RCC 7860 (cell line): Measurements from ENCODE around the gene NUBPL.

Experiments used
- DNase-seq: peaks from one replicate; pipeline ENCODE4 v3.0.0-alpha.2; 2015; ENCODE audit warnings: low spot score
- FAIRE-seq: peaks from 2 replicates; lab custom pipeline; 2012; peaks lifted over from hg19 to GRCh38; lab: Jason Lieb, UNC

Gene NUBPL

DNA sequence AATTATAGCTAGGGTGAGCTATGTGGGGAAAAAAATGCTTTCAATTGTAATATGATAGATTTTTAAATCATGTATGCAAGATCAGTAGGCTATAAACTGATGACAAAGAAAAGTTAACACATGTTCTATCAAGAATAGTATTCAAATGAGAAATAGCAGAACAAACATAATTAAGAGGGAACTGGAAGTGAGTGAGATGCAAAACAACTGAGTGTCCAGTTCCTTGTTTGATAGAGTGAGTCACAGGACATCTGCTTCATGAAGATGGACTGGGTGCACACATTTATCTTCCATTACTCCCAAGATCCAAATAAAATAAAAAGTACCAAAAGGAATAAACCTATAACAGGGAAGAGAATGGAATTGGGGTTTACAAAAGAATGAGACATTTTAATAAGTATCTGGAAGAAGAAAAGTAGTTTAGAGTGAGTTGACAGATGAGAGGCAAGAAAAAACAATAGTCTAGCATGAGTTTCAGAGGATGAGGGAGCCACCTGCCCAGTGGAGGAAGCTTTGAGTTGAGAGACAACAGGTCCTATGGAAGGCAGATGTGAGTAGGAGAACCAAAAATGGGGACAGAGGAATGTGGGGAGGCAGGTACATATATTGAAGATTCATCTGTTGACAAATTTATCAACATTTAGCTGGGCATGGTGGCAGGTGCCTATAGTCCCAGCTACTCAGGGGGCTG, 337.8 kb downstream of the NUBPL start:
- FAIRE-seq (no peak), DNase-seq (no peak)

DNA sequence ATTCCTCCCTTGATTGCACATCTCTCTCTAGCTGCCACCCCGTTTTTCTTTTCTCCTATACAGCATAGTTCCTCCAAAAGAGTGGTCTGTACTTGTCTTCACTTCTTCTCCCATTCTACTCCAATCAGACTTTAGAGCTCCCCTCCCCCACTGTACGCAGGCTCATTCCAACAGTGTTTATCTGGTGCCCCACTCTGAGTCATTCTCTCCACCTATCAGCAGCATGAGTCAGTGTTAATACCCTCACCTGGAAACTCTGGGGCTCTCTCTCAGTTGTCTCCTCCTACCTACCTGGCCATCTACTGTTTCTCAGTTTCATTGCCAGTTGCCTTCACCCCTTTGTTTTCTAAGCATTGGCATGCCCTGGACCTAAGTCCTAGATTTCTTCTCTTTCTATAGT, 340.8 kb downstream of the NUBPL start:
- no peak for DNase-seq
- FAIRE-seq = no peak

DNA sequence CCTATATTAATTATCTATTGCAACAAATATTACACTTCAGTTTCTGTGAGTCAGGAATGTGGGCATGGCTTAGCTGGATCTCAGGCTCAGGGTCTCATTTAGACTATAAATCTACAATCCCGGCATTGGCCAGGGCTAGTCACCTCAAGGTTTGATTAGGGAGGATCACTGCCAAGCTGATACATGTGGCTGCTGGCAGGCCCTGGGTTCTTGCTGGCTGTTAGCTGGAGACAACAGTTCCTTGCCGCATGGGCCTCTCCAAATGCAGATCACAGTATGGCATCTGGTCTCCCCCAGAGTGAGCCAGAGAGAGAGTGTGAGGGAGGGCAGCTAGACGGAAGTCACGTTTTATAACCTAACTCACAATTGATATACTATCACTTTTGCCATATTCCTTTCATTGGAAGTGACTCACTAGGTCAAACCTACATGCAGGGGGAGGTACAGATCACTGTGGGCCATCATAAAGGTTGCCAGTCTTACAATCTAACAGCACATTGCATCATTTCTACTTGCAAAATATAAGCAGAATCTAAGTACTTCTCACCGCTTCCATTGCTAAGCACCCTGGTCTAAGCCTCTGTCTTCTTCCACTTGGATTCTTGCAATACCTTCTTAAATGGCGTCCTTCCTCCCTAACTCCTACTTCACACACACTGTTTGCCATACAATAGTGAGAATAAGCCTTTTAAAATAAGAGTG, 341.9 kb downstream of the NUBPL start:
- FAIRE-seq = no peak

DNA sequence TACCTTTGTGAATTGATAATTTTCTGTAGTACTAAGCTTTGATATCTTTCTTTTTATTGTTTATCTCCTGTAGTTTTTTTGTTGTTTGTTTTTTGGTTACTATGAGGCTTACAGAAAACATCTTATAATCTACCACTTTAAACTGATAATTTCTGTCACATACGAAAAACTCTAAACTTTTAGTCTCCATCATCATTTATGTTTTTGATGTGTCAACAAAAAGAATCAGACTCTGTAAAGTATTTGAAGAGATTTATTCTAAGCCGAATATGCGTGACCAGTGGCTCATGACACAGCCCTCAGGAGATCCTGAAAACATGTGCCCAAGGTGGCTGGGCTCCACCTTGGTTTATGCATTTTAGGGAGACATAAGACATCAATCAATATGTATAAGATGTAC, 348.8 kb downstream of the NUBPL start:
- DNase-seq = no peak
- no peak for FAIRE-seq

More for the DNA sequence above, 341.9 kb downstream of the NUBPL start:
- DNase-seq = no peak
